Right atrium auricular region (tissue), 2 donors: Measurements from ENCODE around the gene RBMS1. TPM values are rescaled to one million over a fixed set of nuclear protein-coding genes. Genes with fewer than 3 reads are reported as not detected.

ENCODE experiments used
- DNase-seq: peaks from one replicate; pipeline ENCODE4 v3.0.0-alpha.2; 2019; ENCODE audit warnings: low spot score
- H3K27ac ChIP-seq, 2 donors: fragments of 200-600 bp; sonication (generic); 1 replicate in 1 of 2; 2 replicates in 1 of 2; pipeline ENCODE4 v1.5.1; 2016 to 2019
- H3K27me3 ChIP-seq, 2 donors: fragments of 200-600 bp; sonication (generic); one replicate each; pipeline versions ENCODE4 v1.5.1 to v1.6.0; 2017 to 2019
- H3K36me3 ChIP-seq: fragments of 200-600 bp; sonication (generic); one replicate; pipeline ENCODE4 v1.5.1; 2016
- H3K4me1 ChIP-seq, 2 donors: fragments of 200-600 bp; sonication (generic); one replicate each; pipeline versions ENCODE4 v1.5.1 to v1.6.0; 2017 to 2019
- H3K4me3 ChIP-seq, 2 donors: fragments of 200-600 bp; sonication (generic); 1 replicate in 1 of 2; 2 replicates in 1 of 2; pipeline ENCODE4 v1.5.1; 2017 to 2019; ENCODE audit warnings: mild to moderate bottlenecking in 1 of 2, moderate library complexity in 1 of 2
- H3K9me3 ChIP-seq, 2 donors: fragments of 200-600 bp; sonication (generic); one replicate each; pipeline ENCODE4 v1.5.1; 2019
- total RNA-seq, 2 donors: library from RNA; depleted of rRNA; stranded (reverse); fragments of >200 nt; gene quantifications; one replicate each; pipeline ENCODE4 v1.1.0, GENCODE V29; 2016
- TF ChIP-seq, protein P1 (sequence below), 2 donors: fragments of 200-600 bp; sonication (generic); IDR thresholded peaks; one replicate each; pipeline ENCODE4 v1.5.1; 2019; ENCODE audit warnings: antibody characterized with exemption in 2 of 2

The RBMS1 gene
- total RNA-seq, 2 donors from 2014 or later = 52.3 to 57.0 TPM

DNA sequence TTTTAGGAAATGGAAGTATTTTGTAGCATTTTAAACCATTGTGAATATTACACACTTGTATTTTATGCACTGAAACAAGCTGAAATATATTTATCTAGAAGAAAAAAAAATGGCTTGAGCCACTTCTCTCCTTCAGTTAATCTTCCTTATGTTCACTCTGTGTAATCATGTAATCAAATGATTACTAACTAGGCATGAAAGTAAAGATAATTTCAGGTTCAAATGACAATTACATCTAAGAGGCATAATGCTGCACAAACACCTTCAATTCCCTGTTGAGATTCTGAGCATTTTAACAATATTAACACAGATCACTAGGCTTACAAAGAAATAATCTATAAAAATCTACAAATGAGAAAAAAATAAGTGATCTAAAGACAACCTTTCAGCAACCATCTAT, 173.9 kb downstream of the RBMS1 start:
- Histone ChIP-seq H3K4me1 (peaks cover 0 to 71% of the 10 kb centered on the region in 2 donors), H3K27me3 (no peaks in the 10 kb centered on the region), H3K27ac (no peak overlapping the region), H3K4me3 (no peak overlapping the region), H3K36me3 (no peaks in the 10 kb centered on the region), H3K9me3 (no peaks in the 10 kb centered on the region)
- no peak for DNase-seq
- TF ChIP-seq, protein P1, sequence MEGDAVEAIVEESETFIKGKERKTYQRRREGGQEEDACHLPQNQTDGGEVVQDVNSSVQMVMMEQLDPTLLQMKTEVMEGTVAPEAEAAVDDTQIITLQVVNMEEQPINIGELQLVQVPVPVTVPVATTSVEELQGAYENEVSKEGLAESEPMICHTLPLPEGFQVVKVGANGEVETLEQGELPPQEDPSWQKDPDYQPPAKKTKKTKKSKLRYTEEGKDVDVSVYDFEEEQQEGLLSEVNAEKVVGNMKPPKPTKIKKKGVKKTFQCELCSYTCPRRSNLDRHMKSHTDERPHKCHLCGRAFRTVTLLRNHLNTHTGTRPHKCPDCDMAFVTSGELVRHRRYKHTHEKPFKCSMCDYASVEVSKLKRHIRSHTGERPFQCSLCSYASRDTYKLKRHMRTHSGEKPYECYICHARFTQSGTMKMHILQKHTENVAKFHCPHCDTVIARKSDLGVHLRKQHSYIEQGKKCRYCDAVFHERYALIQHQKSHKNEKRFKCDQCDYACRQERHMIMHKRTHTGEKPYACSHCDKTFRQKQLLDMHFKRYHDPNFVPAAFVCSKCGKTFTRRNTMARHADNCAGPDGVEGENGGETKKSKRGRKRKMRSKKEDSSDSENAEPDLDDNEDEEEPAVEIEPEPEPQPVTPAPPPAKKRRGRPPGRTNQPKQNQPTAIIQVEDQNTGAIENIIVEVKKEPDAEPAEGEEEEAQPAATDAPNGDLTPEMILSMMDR (IDR thresholded peaks at IDR 0.05) = no peak

DNA sequence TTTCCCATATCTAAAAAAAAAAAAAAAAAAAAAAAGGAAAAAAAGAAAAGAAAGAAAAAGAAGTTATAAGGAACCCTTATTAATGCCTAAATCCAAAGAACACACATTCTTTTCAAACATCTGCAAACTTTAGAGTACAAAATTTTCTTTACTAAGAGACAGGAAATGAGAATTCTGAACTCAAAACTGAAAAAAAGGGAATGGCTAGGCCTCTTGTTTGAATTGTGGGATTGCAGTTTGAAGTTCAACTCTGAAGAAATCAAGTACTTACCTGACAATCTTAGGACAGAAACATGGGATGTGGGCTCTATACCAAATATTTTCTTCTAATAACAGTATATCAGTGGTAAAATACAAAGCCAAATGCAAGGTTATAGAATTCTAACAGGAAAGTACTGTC, 175.4 kb downstream of the RBMS1 start:
- Histone ChIP-seq H3K27me3 (no peaks in the 10 kb centered on the region), H3K4me1 (peaks cover 0 to 74% of the 10 kb centered on the region in 2 donors), H3K27ac (peak overlapping the region in 1 of 2 donors; percentile 18), H3K4me3 (no peak overlapping the region), H3K9me3 (no peaks in the 10 kb centered on the region), H3K36me3 (no peaks in the 10 kb centered on the region)
- TF ChIP-seq, protein P1 (IDR thresholded peaks at IDR 0.05) = no peak
- no peak for DNase-seq

DNA sequence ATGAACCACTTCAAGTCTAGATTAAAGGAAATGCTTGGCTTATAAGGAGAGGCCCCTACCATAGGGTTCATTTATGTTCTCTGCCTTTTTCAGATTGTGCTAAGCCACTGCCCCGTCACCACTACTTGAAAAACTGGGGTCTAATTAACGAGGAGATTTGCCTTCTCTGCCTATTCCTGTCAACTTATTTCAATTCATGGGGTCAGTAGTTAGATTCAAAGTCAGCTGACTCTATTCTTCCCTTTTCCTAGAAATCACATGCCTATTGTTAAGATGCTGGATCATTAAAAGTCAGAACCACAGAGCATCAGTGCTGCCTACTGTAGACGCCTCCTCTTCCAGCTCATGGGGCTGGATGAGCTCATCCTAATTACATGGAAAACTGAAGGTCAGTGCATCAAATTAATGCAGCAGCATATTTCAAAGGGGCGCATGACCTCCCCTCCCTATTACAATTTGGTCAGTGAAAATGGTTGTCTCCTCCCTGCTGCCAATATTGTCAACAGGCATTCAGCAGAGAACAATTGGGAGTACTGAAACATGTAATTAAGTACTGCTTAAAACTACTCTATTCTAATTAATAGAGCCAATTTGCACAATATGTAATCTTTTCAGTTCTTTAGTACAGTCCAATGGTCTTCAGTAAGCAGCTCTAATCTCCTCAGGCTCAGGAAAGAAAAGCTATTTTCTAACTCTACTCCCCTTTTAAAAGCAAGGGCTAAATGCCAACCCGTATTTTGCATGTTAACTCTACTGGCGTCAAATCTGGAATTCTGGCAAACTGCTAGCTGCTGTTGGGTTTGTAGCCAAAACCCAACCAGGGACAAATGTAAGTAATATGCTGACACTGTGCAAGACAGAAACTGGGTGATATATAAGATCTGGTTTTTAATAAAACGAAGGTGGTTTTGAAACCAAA, 176.2 kb downstream of the RBMS1 start:
- peak overlapping the region; percentile 18 to 34 for H3K27ac ChIP-seq
- no peaks in the 10 kb centered on the region for H3K36me3 ChIP-seq
- peaks cover 0 to 72% of the 10 kb centered on the region in 2 donors for H3K4me1 ChIP-seq
- no peak overlapping the region for H3K4me3 ChIP-seq
- no peaks in the 10 kb centered on the region for H3K9me3 ChIP-seq
- TF ChIP-seq, protein P1 (IDR thresholded peaks at IDR 0.05) = no peak
- DNase-seq = no peak
- H3K27me3 ChIP-seq = no peaks in the 10 kb centered on the region

- Histone ChIP-seq H3K36me3 (peaks cover 8% of the 10 kb centered on the region), H3K27me3 (no peaks in the 10 kb centered on the region), H3K9me3 (no peaks in the 10 kb centered on the region), H3K4me1 (peaks cover 0 to 63% of the 10 kb centered on the region in 2 donors), H3K27ac (peak overlapping the region; percentile 37 to 60), H3K4me3 (no peak overlapping the region)
- TF ChIP-seq, protein P1 (IDR thresholded peaks at IDR 0.05) = no peak
- no peak for DNase-seq
These were observed 178.3 kb downstream of the RBMS1 start for GRCh38 chr2:160315337-160315736.

GRCh38 chr2:160310118-160310828, 183.3 kb downstream of the RBMS1 start:
- Histone ChIP-seq H3K4me3 (no peak overlapping the region), H3K27me3 (no peaks in the 10 kb centered on the region), H3K36me3 (peaks cover 15% of the 10 kb centered on the region), H3K27ac (peak overlapping the region; percentile 23 to 49), H3K4me1 (peaks cover 0 to 52% of the 10 kb centered on the region in 2 donors), H3K9me3 (no peaks in the 10 kb centered on the region)
- TF ChIP-seq, protein P1 (IDR thresholded peaks at IDR 0.05) = no peak
- DNase-seq = no peak
